Mesendoderm (in vitro differentiated cells): ENCODE measurements around the gene SLC12A7.

Experiments
- DNase-seq: peaks from one replicate; pipeline ENCODE4 v3.0.0; 2013
- H2AK5ac ChIP-seq: 2 replicates; pipeline ENCODE4 v1.6.1; 2013; ENCODE audit warnings: low read length, inconsistent platforms
- H2BK120ac ChIP-seq: 2 replicates; pipeline ENCODE4 v1.6.1; 2013; ENCODE audit warnings: low read depth, mild to moderate bottlenecking, low read length, moderate library complexity, mixed read lengths
- H2BK15ac ChIP-seq: replicated peaks from 2 replicates; pipeline ENCODE4 v1.6.1; 2013; ENCODE audit warnings: low read depth, mild to moderate bottlenecking, moderate library complexity
- H2BK5ac ChIP-seq: 2 replicates; pipeline ENCODE4 v1.6.1; 2013; ENCODE audit warnings: low read length, inconsistent platforms
- H3K18ac ChIP-seq: 2 replicates; pipeline ENCODE4 v1.6.1; 2013; ENCODE audit warnings: mild to moderate bottlenecking, low read length, mixed read lengths
- H3K23ac ChIP-seq: one replicate; pipeline ENCODE4 v1.6.1; 2013; ENCODE audit warnings: low read length
- H3K27ac ChIP-seq: 2 replicates; pipeline ENCODE4 v1.5.1; 2013; ENCODE audit warnings: low read depth, mild to moderate bottlenecking, inconsistent platforms, low read length, moderate library complexity
- H3K27me3 ChIP-seq: 2 replicates; pipeline ENCODE4 v1.6.1; 2013; ENCODE audit warnings: low read length, control low read depth, mild to moderate bottlenecking, inconsistent platforms; ENCODE audit not compliant: insufficient read depth, poor library complexity
- H3K36me3 ChIP-seq: 2 replicates; pipeline ENCODE4 v1.6.1; 2013; ENCODE audit warnings: low read length, inconsistent platforms; ENCODE audit not compliant: control insufficient read depth, insufficient read depth
- H3K4ac ChIP-seq: one replicate; pipeline ENCODE4 v1.6.1; 2013; ENCODE audit warnings: low read depth, mild to moderate bottlenecking, low read length, moderate library complexity
- H3K4me1 ChIP-seq: 2 replicates; pipeline ENCODE4 v1.6.1; 2013; ENCODE audit warnings: low read depth, low read length, inconsistent platforms; ENCODE audit not compliant: control insufficient read depth
- H3K4me2 ChIP-seq: 2 replicates; pipeline ENCODE4 v1.6.1; 2013; ENCODE audit warnings: low read length
- H3K4me3 ChIP-seq: 2 replicates; pipeline ENCODE4 v1.5.1; 2013; ENCODE audit warnings: mild to moderate bottlenecking, low read length
- H3K56ac ChIP-seq: one replicate; pipeline ENCODE4 v1.6.1; 2013; ENCODE audit warnings: low read length
- H3K79me1 ChIP-seq: 2 replicates; pipeline ENCODE4 v1.6.1; 2013; ENCODE audit warnings: low read length, inconsistent platforms
- H3K79me2 ChIP-seq: 2 replicates; pipeline ENCODE4 v1.6.1; 2013; ENCODE audit warnings: mild to moderate bottlenecking, low read length; ENCODE audit not compliant: control insufficient read depth, insufficient read depth
- H3K9ac ChIP-seq: 2 replicates; pipeline ENCODE4 v1.6.1; 2013; ENCODE audit warnings: low read length, inconsistent platforms
- H4K5ac ChIP-seq: one replicate; pipeline ENCODE4 v1.6.1; 2013; ENCODE audit warnings: low read length
- H4K8ac ChIP-seq: one replicate; pipeline ENCODE4 v1.6.1; 2013; ENCODE audit warnings: low read depth, mild to moderate bottlenecking, control low read depth, low read length, moderate library complexity
- WGBS: extraction: QIAGEN DNeasy Blood & Tissue Kit; methylation state at CpG from one replicate; pipeline ENCODE4 v1.1.7; 2013; ENCODE audit warnings: low lambda C conversion rate, missing lambda C conversion rate; ENCODE audit not compliant: insufficient coverage; ENCODE audit errors: extremely low coverage; 5-methylcytosine and 5-hydroxymethylcytosine counted together

SLC12A7 gene

GRCh38 chr5:1125030-1125357, 13.1 kb upstream of the SLC12A7 start:
- WGBS = no CpG with 5 or more reads among the region's 6 CpGs

GRCh38 chr5:1124205-1125029, 12.6 kb upstream of the SLC12A7 start:
- Histone ChIP-seq H3K56ac (no peak overlapping the region), H3K23ac (no peak overlapping the region), H2BK5ac (no peak overlapping the region), H3K18ac (no peak overlapping the region), H4K5ac (no peak overlapping the region), H3K27ac (no peak overlapping the region), H2AK5ac (no peak overlapping the region), H3K79me1 (no peaks in the 10 kb centered on the region), H3K79me2 (no peaks in the 10 kb centered on the region), H3K4me1 (no peaks in the 10 kb centered on the region), H3K27me3 (no peaks in the 10 kb centered on the region), H2BK120ac (no peak overlapping the region), H3K4ac (no peak overlapping the region), H4K8ac (no peak overlapping the region), H3K4me2 (no peak overlapping the region), H3K9ac (no peak overlapping the region), H2BK15ac (no peak overlapping the region), H3K4me3 (no peak overlapping the region), H3K36me3 (no peaks in the 10 kb centered on the region)
- no CpG with 5 or more reads among the region's 27 CpGs for WGBS
- DNase-seq = no peak

More at GRCh38 chr5:1125030-1125357, 13.1 kb upstream of the SLC12A7 start:
- Histone ChIP-seq H2BK5ac (no peak overlapping the region), H3K56ac (no peak overlapping the region), H4K8ac (no peak overlapping the region), H3K4me1 (no peaks in the 10 kb centered on the region), H3K4me2 (no peak overlapping the region), H3K79me2 (no peaks in the 10 kb centered on the region), H3K27ac (no peak overlapping the region), H2AK5ac (no peak overlapping the region), H3K23ac (no peak overlapping the region), H3K4me3 (no peak overlapping the region), H3K18ac (no peak overlapping the region), H2BK15ac (no peak overlapping the region), H3K27me3 (no peaks in the 10 kb centered on the region), H3K9ac (no peak overlapping the region), H3K36me3 (no peaks in the 10 kb centered on the region), H4K5ac (no peak overlapping the region), H3K4ac (no peak overlapping the region), H3K79me1 (no peaks in the 10 kb centered on the region), H2BK120ac (no peak overlapping the region)
- no peak for DNase-seq

GRCh38 chr5:1123418-1124147, 11.7 kb upstream of the SLC12A7 start:
- Histone ChIP-seq H4K8ac (no peak overlapping the region), H3K36me3 (no peaks in the 10 kb centered on the region), H3K56ac (no peak overlapping the region), H3K4me1 (no peaks in the 10 kb centered on the region), H3K79me1 (no peaks in the 10 kb centered on the region), H3K79me2 (no peaks in the 10 kb centered on the region), H3K23ac (no peak overlapping the region), H2BK5ac (no peak overlapping the region), H3K4ac (no peak overlapping the region), H3K9ac (no peak overlapping the region), H2BK15ac (no peak overlapping the region), H2BK120ac (no peak overlapping the region), H3K27me3 (no peaks in the 10 kb centered on the region), H2AK5ac (no peak overlapping the region), H3K27ac (no peak overlapping the region), H3K4me3 (no peak overlapping the region), H4K5ac (no peak overlapping the region), H3K18ac (no peak overlapping the region), H3K4me2 (no peak overlapping the region)
- no peak for DNase-seq
- WGBS = no CpG with 5 or more reads among the region's 20 CpGs

GRCh38 chr5:1122511-1123294, 10.8 kb upstream of the SLC12A7 start:
- H4K5ac ChIP-seq = no peak overlapping the region
- no peaks in the 10 kb centered on the region for H3K4me1 ChIP-seq
- H2AK5ac ChIP-seq = no peak overlapping the region
- H2BK120ac ChIP-seq = no peak overlapping the region
- no peak overlapping the region for H3K4me2 ChIP-seq
- no peak overlapping the region for H2BK5ac ChIP-seq
- H2BK15ac ChIP-seq = no peak overlapping the region
- H3K18ac ChIP-seq = no peak overlapping the region
- H3K27ac ChIP-seq = no peak overlapping the region
- DNase-seq = no peak
- H3K56ac ChIP-seq = no peak overlapping the region
- WGBS = no CpG with 5 or more reads among the region's 34 CpGs
- H3K23ac ChIP-seq = no peak overlapping the region
- H3K27me3 ChIP-seq = no peaks in the 10 kb centered on the region
- no peak overlapping the region for H4K8ac ChIP-seq
- no peaks in the 10 kb centered on the region for H3K36me3 ChIP-seq
- no peak overlapping the region for H3K4me3 ChIP-seq
- no peak overlapping the region for H3K9ac ChIP-seq
- H3K79me2 ChIP-seq = no peaks in the 10 kb centered on the region
- no peaks in the 10 kb centered on the region for H3K79me1 ChIP-seq
- H3K4ac ChIP-seq = no peak overlapping the region

- Histone ChIP-seq H3K79me1 (no peaks in the 10 kb centered on the region), H2AK5ac (no peak overlapping the region), H3K56ac (no peak overlapping the region), H3K23ac (no peak overlapping the region), H3K27ac (no peak overlapping the region), H4K5ac (no peak overlapping the region), H3K4me1 (no peaks in the 10 kb centered on the region), H3K4ac (no peak overlapping the region), H3K79me2 (no peaks in the 10 kb centered on the region), H3K4me3 (no peak overlapping the region), H2BK5ac (no peak overlapping the region), H3K4me2 (no peak overlapping the region), H3K36me3 (no peaks in the 10 kb centered on the region), H3K27me3 (no peaks in the 10 kb centered on the region), H3K9ac (no peak overlapping the region), H2BK120ac (no peak overlapping the region), H4K8ac (no peak overlapping the region), H2BK15ac (no peak overlapping the region), H3K18ac (no peak overlapping the region)
- no peak for DNase-seq
- no CpG with 5 or more reads among the region's 14 CpGs for WGBS
These were observed 10.0 kb upstream of the SLC12A7 start for GRCh38 chr5:1121891-1122290.
